Osteocyte (in vitro differentiated cells): ENCODE results near the gene LCOR. TPM values are rescaled to one million over a fixed set of nuclear protein-coding genes. Genes with fewer than 3 reads are reported as not detected.

Experiments used
- DNase-seq: peaks from one replicate; pipeline ENCODE4 v3.0.0; 2021; ENCODE audit warnings: mixed read lengths; ENCODE audit not compliant: unreplicated experiment; ENCODE audit errors: extremely low spot score
- H3K27ac Mint-ChIP-seq: one replicate; pipeline ENCODE4 v1.8.0; 2021; ENCODE audit warnings: mild to moderate bottlenecking, mixed read lengths; ENCODE audit not compliant: unreplicated experiment
- H3K27me3 Mint-ChIP-seq: one replicate; pipeline ENCODE4 v1.8.0; 2021; ENCODE audit warnings: mixed read lengths; ENCODE audit not compliant: unreplicated experiment
- H3K36me3 Mint-ChIP-seq: one replicate; pipeline ENCODE4 v1.8.0; 2021; ENCODE audit warnings: mixed read lengths; ENCODE audit not compliant: unreplicated experiment
- H3K4me1 Mint-ChIP-seq: one replicate; pipeline ENCODE4 v1.8.0; 2021; ENCODE audit warnings: mixed read lengths; ENCODE audit not compliant: unreplicated experiment
- H3K4me3 Mint-ChIP-seq: one replicate; pipeline ENCODE4 v1.8.0; 2021; ENCODE audit warnings: mild to moderate bottlenecking, moderate library complexity, mixed read lengths; ENCODE audit not compliant: unreplicated experiment
- H3K9me3 Mint-ChIP-seq: one replicate; pipeline ENCODE4 v1.8.0; 2021; ENCODE audit warnings: mixed read lengths; ENCODE audit not compliant: unreplicated experiment
- total RNA-seq: library from RNA; stranded (reverse); gene quantifications from 2 replicates; pipeline ENCODE4 v1.2.1, GENCODE V29; 2021
- TF ChIP-seq, protein P1 (sequence below): fragments of 200-600 bp; sonication (generic); IDR thresholded peaks from 2 replicates; pipeline ENCODE4 v1.5.0; 2021; ENCODE audit warnings: antibody characterized with exemption, mild to moderate bottlenecking, moderate library complexity

The LCOR gene
- total RNA-seq, 1 donor from 2014 or later: 22.6 TPM

DNA sequence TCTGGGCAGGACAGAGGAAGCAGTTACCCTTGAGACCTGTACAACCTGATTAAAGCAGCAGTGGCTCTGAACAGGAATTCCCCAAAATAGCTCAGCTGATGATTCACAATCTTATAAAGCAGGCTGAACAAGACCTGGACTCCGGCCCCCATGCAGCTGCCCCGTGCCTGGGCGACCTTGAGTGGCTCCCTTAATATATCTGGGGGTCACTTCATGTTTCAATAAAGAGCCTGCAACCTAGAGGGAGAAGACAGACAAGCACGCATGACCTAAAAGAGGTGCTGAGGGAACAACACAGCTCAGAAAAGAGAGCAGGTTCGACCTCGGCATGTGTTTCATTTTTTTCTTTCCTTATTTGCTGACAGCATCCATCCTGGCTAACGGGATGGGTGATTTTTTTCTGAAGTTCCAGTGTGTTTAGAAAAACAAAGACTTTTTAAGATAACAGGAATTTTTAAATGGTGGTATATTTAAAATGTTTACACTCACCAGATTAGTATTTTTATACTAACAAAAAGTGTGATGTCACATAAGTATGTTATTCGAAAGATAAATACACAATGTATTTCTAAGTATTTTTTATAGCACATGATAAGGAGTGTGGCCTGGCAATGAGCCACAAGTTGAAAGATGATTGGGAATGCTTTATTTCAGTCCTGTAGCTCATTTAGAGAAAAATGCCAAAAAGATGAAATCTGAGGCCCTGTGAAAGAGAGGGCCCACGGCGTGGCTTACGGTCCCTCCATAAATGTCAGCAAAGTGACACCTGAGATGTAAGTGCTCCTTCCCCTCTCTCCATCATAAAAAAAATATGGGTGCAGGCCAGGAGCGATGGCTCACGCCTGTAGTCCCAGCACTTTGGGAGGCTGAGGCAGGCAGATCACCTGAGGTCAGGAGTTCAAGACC is 192.3 kb downstream of the LCOR start:
- Mint-ChIP-seq H3K27me3 (no peaks in the 10 kb centered on the region), H3K4me1 (peaks cover 37% of the 10 kb centered on the region), H3K36me3 (no peaks in the 10 kb centered on the region), H3K4me3 (no peak overlapping the region), H3K27ac (peak overlapping the region; percentile 86), H3K9me3 (no peaks in the 10 kb centered on the region)
- TF ChIP-seq, protein P1, sequence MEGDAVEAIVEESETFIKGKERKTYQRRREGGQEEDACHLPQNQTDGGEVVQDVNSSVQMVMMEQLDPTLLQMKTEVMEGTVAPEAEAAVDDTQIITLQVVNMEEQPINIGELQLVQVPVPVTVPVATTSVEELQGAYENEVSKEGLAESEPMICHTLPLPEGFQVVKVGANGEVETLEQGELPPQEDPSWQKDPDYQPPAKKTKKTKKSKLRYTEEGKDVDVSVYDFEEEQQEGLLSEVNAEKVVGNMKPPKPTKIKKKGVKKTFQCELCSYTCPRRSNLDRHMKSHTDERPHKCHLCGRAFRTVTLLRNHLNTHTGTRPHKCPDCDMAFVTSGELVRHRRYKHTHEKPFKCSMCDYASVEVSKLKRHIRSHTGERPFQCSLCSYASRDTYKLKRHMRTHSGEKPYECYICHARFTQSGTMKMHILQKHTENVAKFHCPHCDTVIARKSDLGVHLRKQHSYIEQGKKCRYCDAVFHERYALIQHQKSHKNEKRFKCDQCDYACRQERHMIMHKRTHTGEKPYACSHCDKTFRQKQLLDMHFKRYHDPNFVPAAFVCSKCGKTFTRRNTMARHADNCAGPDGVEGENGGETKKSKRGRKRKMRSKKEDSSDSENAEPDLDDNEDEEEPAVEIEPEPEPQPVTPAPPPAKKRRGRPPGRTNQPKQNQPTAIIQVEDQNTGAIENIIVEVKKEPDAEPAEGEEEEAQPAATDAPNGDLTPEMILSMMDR: no peak
- no peak for DNase-seq

DNA sequence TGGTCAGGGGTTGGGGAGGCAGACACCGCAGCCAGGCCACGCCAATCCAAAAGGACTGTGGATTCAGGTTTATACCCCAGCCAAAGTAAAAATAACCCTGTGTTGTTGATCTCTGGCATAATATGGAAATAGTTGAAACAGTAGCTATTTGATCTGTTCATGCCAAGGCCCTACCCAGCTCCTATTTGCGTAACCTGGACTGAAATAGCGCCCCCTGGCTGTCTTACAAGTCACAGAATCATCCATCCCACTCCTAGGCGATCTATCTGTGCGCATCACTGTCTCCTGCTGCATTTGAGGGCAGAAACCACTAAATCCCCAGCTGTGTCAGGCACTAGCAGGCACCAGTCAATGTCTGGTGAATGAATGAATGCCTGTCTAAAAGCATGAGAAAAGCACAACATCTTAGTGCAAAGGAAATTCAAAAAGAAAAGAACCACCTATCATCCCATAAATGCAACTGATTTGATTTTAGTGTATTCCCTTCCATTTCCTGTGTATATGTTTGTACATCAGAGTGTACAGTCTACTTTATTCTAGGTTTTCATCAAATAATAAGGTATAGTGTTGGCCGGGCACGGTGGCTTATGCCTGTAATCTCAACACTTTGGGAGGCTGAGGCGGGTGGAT is 193.6 kb downstream of the LCOR start:
- no peaks in the 10 kb centered on the region for H3K27me3 Mint-ChIP-seq
- H3K9me3 Mint-ChIP-seq: no peaks in the 10 kb centered on the region
- DNase-seq: no peak
- no peak overlapping the region for H3K27ac Mint-ChIP-seq
- peaks cover 31% of the 10 kb centered on the region for H3K4me1 Mint-ChIP-seq
- TF ChIP-seq, protein P1: peak; percentile 57
- no peak overlapping the region for H3K4me3 Mint-ChIP-seq
- H3K36me3 Mint-ChIP-seq: no peaks in the 10 kb centered on the region

DNA sequence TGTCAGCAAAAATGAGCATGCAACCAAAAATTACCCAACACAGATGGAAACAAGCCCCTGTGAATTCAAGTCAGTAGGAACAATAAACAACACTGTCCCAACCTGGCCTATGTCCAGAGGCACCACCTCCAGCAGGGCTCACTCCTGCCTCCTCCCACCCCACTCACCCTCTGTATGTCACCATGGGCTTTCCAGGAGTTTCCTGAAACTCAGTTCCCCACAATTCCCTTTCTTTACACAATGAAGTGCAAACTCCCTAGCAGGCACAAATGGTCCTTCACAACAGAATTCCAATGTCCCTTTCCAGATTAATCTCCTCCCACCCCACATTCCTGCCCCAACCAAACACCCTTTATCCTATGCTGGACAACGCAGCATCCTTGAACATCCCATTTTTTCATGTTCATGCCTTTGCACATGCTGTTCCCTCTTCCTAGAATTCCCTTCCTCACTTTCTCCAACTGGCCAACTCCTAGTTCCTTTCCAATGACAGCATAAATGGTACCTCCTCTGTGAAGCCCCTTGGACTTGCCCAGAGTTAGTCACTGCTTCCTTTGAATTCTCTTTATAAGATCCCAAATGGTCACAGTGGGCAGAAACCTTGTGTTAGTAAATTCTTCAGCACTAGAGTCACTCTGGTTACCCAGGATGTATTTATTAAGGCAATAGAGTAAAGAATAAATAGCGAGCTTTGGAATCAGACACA is 196.2 kb downstream of the LCOR start:
- no peak for DNase-seq
- no peaks in the 10 kb centered on the region for H3K36me3 Mint-ChIP-seq
- no peaks in the 10 kb centered on the region for H3K9me3 Mint-ChIP-seq
- H3K27ac Mint-ChIP-seq: no peak overlapping the region
- H3K4me3 Mint-ChIP-seq: no peak overlapping the region
- peaks cover 6% of the 10 kb centered on the region for H3K27me3 Mint-ChIP-seq
- TF ChIP-seq, protein P1: no peak
- peaks cover 18% of the 10 kb centered on the region for H3K4me1 Mint-ChIP-seq

DNA sequence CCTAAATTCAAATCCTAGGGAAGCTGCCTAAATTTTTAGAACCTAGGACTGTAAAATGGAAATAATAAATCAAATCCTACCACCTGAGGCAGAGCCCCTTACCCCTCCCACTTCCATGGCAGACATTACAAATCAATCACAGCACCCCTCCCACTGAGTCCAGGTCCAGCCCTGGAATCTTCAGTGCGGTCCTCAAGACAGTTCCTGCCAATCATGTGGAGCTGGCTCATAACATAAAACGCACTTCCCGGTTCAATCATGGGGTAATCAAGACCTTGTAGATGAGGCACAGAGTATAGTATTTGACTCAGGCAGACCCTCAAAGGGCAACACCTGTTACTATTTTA is 196.7 kb downstream of the LCOR start:
- TF ChIP-seq, protein P1: no peak
- Mint-ChIP-seq H3K9me3 (no peaks in the 10 kb centered on the region), H3K4me3 (no peak overlapping the region), H3K36me3 (no peaks in the 10 kb centered on the region), H3K4me1 (peaks cover 14% of the 10 kb centered on the region), H3K27me3 (peaks cover 6% of the 10 kb centered on the region), H3K27ac (no peak overlapping the region)
- DNase-seq: no peak

GRCh38 chr10:97029271-97029670 is 197.2 kb downstream of the LCOR start:
- Mint-ChIP-seq H3K4me3 (no peak overlapping the region), H3K36me3 (no peaks in the 10 kb centered on the region), H3K9me3 (no peaks in the 10 kb centered on the region), H3K27me3 (peaks cover 6% of the 10 kb centered on the region), H3K4me1 (peaks cover 12% of the 10 kb centered on the region), H3K27ac (no peak overlapping the region)
- no peak for DNase-seq
- TF ChIP-seq, protein P1: no peak
